GM23248 (cell line): ENCODE results near the gene TRABD. TPM values are rescaled to one million over a fixed set of nuclear protein-coding genes. Genes with fewer than 3 reads are reported as not detected.

ENCODE experiments used
- DNase-seq: peaks from one replicate; pipeline ENCODE4 v3.0.0-alpha.2; 2015
- H2AFZ ChIP-seq: fragments of 200-600 bp; sonication (generic); 2 replicates; pipeline ENCODE4 v1.6.1; 2016; ENCODE audit warnings: antibody characterized with exemption
- H3F3A ChIP-seq: fragments of 200-600 bp; sonication (generic); 2 replicates; pipeline ENCODE4 v1.6.1; 2016; ENCODE audit warnings: mild to moderate bottlenecking, antibody characterized with exemption, mixed run types; ENCODE audit not compliant: insufficient read depth
- H3K27ac ChIP-seq: fragments of 200-600 bp; sonication (generic); 2 replicates; pipeline ENCODE4 v1.5.1; 2016; ENCODE audit warnings: mild to moderate bottlenecking
- H3K27me3 ChIP-seq: fragments of 200-600 bp; sonication (generic); replicated peaks from 2 replicates; pipeline ENCODE4 v1.6.1; 2016; ENCODE audit warnings: mild to moderate bottlenecking; ENCODE audit not compliant: insufficient read depth
- H3K36me3 ChIP-seq: fragments of 200-600 bp; sonication (generic); 2 replicates; pipeline ENCODE4 v1.6.1; 2016; ENCODE audit warnings: low read depth, mild to moderate bottlenecking
- H3K4me1 ChIP-seq: fragments of 200-600 bp; sonication (generic); 2 replicates; pipeline ENCODE4 v1.6.1; 2016; ENCODE audit warnings: mild to moderate bottlenecking; ENCODE audit not compliant: insufficient read depth
- H3K4me2 ChIP-seq: fragments of 200-600 bp; sonication (generic); one replicate; pipeline ENCODE4 v1.6.1; 2016; ENCODE audit warnings: mild to moderate bottlenecking; ENCODE audit not compliant: unreplicated experiment
- H3K4me3 ChIP-seq: fragments of 200-600 bp; sonication (generic); 2 replicates; pipeline ENCODE4 v1.5.1; 2016; ENCODE audit warnings: mild to moderate bottlenecking
- H3K79me2 ChIP-seq: fragments of 200-600 bp; sonication (generic); 2 replicates; pipeline ENCODE4 v1.6.1; 2016; ENCODE audit warnings: mild to moderate bottlenecking; ENCODE audit not compliant: insufficient read depth
- H3K9ac ChIP-seq: fragments of 200-600 bp; sonication (generic); 2 replicates; pipeline ENCODE4 v1.6.1; 2016; ENCODE audit warnings: mild to moderate bottlenecking
- H3K9me2 ChIP-seq: fragments of 200-600 bp; sonication (generic); 2 replicates; pipeline ENCODE4 v1.6.1; 2016; ENCODE audit warnings: mixed run types, mild to moderate bottlenecking, moderate library complexity; ENCODE audit not compliant: insufficient read depth
- H3K9me3 ChIP-seq: fragments of 200-600 bp; sonication (generic); one replicate; pipeline ENCODE4 v1.6.1; 2017; ENCODE audit warnings: low read depth
- H4K20me1 ChIP-seq: fragments of 200-600 bp; sonication (generic); 2 replicates; pipeline ENCODE4 v1.6.0; 2016; ENCODE audit not compliant: insufficient read depth
- EZH2 ChIP-seq: fragments of 200-600 bp; sonication (generic); IDR thresholded peaks from 2 replicates; pipeline ENCODE4 v1.6.1; 2018; ENCODE audit warnings: antibody characterized with exemption, mild to moderate bottlenecking; ENCODE audit not compliant: insufficient read depth, poor library complexity, severe bottlenecking
- EZH2phosphoT487 ChIP-seq: fragments of 200-600 bp; sonication (generic); IDR thresholded peaks from 2 replicates; pipeline ENCODE4 v1.6.1; 2018; ENCODE audit warnings: antibody characterized with exemption, moderate library complexity, mild to moderate bottlenecking, low read depth; ENCODE audit not compliant: insufficient read depth
- WGBS, 2 experiments: methylation state at CpG; one replicate each; pipeline ENCODE4 v1.1.6; 2015 to 2017; ENCODE audit warnings: low lambda C conversion rate in 2 of 2, low coverage in 1 of 2; ENCODE audit errors: missing lambda C conversion rate in 2 of 2; 5-methylcytosine and 5-hydroxymethylcytosine counted together
- in situ Hi-C: fragments of 300-500 bp; cut with MboI; formaldehyde crosslinking; loops from 2 replicates; pipeline ENCODE4 v1.15.0; 2020
- polyA plus RNA-seq: library from polyadenylated mRNA; unstranded; fragments of >200 nt; fragmentation: Nextera tagmentation; extraction: Ambion mirVana; gene quantifications from 2 replicates; pipeline ENCODE4 v1.2.1, GENCODE V29; 2016
- total RNA-seq: library from RNA; depleted of rRNA; stranded (reverse); fragments of >200 nt; shearing (Covaris generic); gene quantifications from 2 replicates; pipeline ENCODE4 v1.2.3, GENCODE V29; 2014

TRABD gene
- total and polyA plus RNA-seq, 2 experiments from 2014 or later, result 19.5 to 22.6 TPM

- Histone ChIP-seq H4K20me1 (no peaks in the 10 kb centered on the region), H3K9me3 (no peaks in the 10 kb centered on the region), H3K36me3 (no peaks in the 10 kb centered on the region; the same call in 1 of the 2 replicates), H2AFZ (no peak overlapping the region), H3F3A (no peaks in the 10 kb centered on the region), H3K4me3 (no peak overlapping the region), H3K27me3 (no peaks in the 10 kb centered on the region), H3K9ac (no peak overlapping the region), H3K79me2 (peaks cover 4% of the 10 kb centered on the region; the same call in 1 of the 2 replicates), H3K4me2 (no peak overlapping the region), H3K27ac (no peak overlapping the region), H3K4me1 (no peaks in the 10 kb centered on the region), H3K9me2 (no peaks in the 10 kb centered on the region)
- TF ChIP-seq EZH2 (no peak), EZH2phosphoT487 (no peak)
- in situ Hi-C loops, result no loop called here
- WGBS, 2 experiments, result 87 to 90% methylated on average over 24 of the region's 24 CpGs
- no peak for DNase-seq
Observed at GRCh38 chr22:50225200-50225969, 39.7 kb downstream of the TRABD start.

- DNase-seq, result no peak
- Histone ChIP-seq H3K79me2 (peaks cover 4% of the 10 kb centered on the region; the same call in 1 of the 2 replicates), H3K4me1 (no peaks in the 10 kb centered on the region), H3K9me2 (no peaks in the 10 kb centered on the region), H3K27me3 (no peaks in the 10 kb centered on the region), H4K20me1 (no peaks in the 10 kb centered on the region), H2AFZ (no peak overlapping the region), H3K4me3 (no peak overlapping the region), H3K4me2 (no peak overlapping the region), H3K9ac (no peak overlapping the region), H3K27ac (no peak overlapping the region), H3K36me3 (no peaks in the 10 kb centered on the region; the same call in 1 of the 2 replicates), H3F3A (no peaks in the 10 kb centered on the region), H3K9me3 (no peaks in the 10 kb centered on the region)
- in situ Hi-C loops, result no loop called here
- TF ChIP-seq EZH2 (no peak), EZH2phosphoT487 (no peak)
- WGBS, 2 experiments, result 91 to 92% methylated on average over 26 to 27 of the region's 31 CpGs
Observed at GRCh38 chr22:50226063-50226874, 40.6 kb downstream of the TRABD start.

- H3K4me1 ChIP-seq, result no peaks in the 10 kb centered on the region
- DNase-seq, result no peak
- H3K36me3 ChIP-seq, result no peaks in the 10 kb centered on the region; the same call in 1 of the 2 replicates
- no peak overlapping the region for H2AFZ ChIP-seq
- H3K27me3 ChIP-seq, result no peaks in the 10 kb centered on the region
- H4K20me1 ChIP-seq, result no peaks in the 10 kb centered on the region
- in situ Hi-C loops, result no loop called here
- no peaks in the 10 kb centered on the region for H3F3A ChIP-seq
- H3K79me2 ChIP-seq, result peaks cover 4% of the 10 kb centered on the region; the same call in 1 of the 2 replicates
- H3K27ac ChIP-seq, result no peak overlapping the region
- no peaks in the 10 kb centered on the region for H3K9me2 ChIP-seq
- no peak overlapping the region for H3K4me3 ChIP-seq
- no peak overlapping the region for H3K9ac ChIP-seq
- H3K9me3 ChIP-seq, result no peaks in the 10 kb centered on the region
- no peak overlapping the region for H3K4me2 ChIP-seq
- 94 to 95% methylated on average over 15 to 17 of the region's 18 CpGs for WGBS, 2 experiments
- no peak for TF ChIP-seq EZH2phosphoT487
- TF ChIP-seq EZH2, result no peak
Observed at GRCh38 chr22:50226875-50227165, 41.1 kb downstream of the TRABD start.

- WGBS, 2 experiments, result 95 to 96% methylated on average over 25 of the region's 25 CpGs
- no peaks in the 10 kb centered on the region; the same call in 1 of the 2 replicates for H3K36me3 ChIP-seq
Observed at GRCh38 chr22:50227579-50228215, 42.0 kb downstream of the TRABD start.

More at GRCh38 chr22:50227579-50228215, 42.0 kb downstream of the TRABD start:
- in situ Hi-C loops, result no loop called here
- Histone ChIP-seq H3K27me3 (no peaks in the 10 kb centered on the region), H3K9ac (no peak overlapping the region), H3K9me3 (no peaks in the 10 kb centered on the region), H3K9me2 (no peaks in the 10 kb centered on the region), H2AFZ (no peak overlapping the region), H3K79me2 (peaks cover 4% of the 10 kb centered on the region; the same call in 1 of the 2 replicates), H3F3A (no peaks in the 10 kb centered on the region), H3K27ac (no peak overlapping the region), H4K20me1 (no peaks in the 10 kb centered on the region), H3K4me3 (no peak overlapping the region), H3K4me2 (no peak overlapping the region), H3K4me1 (no peaks in the 10 kb centered on the region)
- no peak for DNase-seq
- no peak for TF ChIP-seq EZH2phosphoT487
- TF ChIP-seq EZH2, result no peak
